GM12864 (cell line): Measurements from ENCODE around the gene BZW1.

ENCODE experiments used
- DNase-seq: peaks from one replicate; pipeline ENCODE4 v3.0.0-alpha.2; 2011; ENCODE audit warnings: low read depth
- H3K4me3 ChIP-seq: 2 replicates; pipeline ENCODE4 v1.5.1; 2011; ENCODE audit warnings: mild to moderate bottlenecking, low read depth, low read length, control low read depth
- TF ChIP-seq, protein P1 (sequence below): IDR thresholded peaks from 2 replicates; pipeline ENCODE4 v1.5.1; 2011; ENCODE audit warnings: low read depth, mild to moderate bottlenecking, moderate library complexity, low read length, control low read depth, inconsistent platforms; ENCODE audit errors: missing control alignments

Gene BZW1

DNA sequence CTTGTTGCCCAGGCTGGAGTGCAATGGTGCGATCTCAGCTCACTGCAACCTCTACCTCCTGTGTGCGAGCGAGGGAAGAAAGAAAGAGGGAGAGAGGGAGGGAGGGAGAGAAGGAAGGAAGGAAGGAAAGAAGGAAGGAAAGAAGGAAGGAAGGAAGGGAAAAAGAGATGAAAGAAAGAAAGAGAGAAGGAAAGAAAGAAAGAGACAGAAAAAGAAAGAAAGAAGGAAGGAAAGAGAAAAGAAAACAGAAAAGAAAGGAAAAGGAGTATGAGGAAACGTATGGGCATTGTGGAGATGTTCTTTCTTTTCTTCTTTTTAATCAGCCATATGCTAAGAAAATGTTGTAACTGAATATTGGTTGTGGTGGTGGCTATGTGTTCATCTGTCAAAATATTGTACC lies 36.2 kb downstream of the BZW1 start:
- DNase-seq = no peak
- no peak overlapping the region for H3K4me3 ChIP-seq
- TF ChIP-seq, protein P1, sequence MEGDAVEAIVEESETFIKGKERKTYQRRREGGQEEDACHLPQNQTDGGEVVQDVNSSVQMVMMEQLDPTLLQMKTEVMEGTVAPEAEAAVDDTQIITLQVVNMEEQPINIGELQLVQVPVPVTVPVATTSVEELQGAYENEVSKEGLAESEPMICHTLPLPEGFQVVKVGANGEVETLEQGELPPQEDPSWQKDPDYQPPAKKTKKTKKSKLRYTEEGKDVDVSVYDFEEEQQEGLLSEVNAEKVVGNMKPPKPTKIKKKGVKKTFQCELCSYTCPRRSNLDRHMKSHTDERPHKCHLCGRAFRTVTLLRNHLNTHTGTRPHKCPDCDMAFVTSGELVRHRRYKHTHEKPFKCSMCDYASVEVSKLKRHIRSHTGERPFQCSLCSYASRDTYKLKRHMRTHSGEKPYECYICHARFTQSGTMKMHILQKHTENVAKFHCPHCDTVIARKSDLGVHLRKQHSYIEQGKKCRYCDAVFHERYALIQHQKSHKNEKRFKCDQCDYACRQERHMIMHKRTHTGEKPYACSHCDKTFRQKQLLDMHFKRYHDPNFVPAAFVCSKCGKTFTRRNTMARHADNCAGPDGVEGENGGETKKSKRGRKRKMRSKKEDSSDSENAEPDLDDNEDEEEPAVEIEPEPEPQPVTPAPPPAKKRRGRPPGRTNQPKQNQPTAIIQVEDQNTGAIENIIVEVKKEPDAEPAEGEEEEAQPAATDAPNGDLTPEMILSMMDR = no peak

- no peak for DNase-seq
- TF ChIP-seq, protein P1 = no peak
- no peak overlapping the region for H3K4me3 ChIP-seq
Observed at GRCh38 chr2:200850512-200851256, 39.0 kb downstream of the BZW1 start.

- no peak overlapping the region for H3K4me3 ChIP-seq
- TF ChIP-seq, protein P1 = no peak
- no peak for DNase-seq
Observed at GRCh38 chr2:200851398-200852248, 39.9 kb downstream of the BZW1 start.

- no peak overlapping the region for H3K4me3 ChIP-seq
- no peak for DNase-seq
- TF ChIP-seq, protein P1 = no peak
Observed at GRCh38 chr2:200852605-200853004, 40.9 kb downstream of the BZW1 start.

DNA sequence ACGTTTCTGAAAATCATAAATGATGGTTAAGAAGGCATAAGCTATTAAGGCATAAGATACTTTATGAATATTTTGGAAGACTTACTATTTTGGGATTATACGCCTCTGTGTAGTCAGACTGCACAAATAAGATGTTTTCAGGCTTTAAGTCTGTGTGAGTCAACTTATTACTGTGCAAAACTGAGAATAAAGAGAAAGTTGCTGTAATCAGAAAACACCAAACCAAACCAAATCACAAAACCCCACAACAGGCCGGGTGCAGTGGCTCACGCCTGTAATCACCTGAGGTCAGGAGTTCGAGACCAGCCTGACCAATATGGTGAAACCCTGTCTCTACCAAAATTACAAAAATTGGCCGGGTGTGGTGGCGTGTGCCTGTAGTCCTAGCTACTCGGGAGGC lies 45.1 kb downstream of the BZW1 start:
- TF ChIP-seq, protein P1 = no peak
- DNase-seq = no peak
- H3K4me3 ChIP-seq = no peak overlapping the region

GRCh38 chr2:200860092-200860795 lies 48.5 kb downstream of the BZW1 start:
- no peak overlapping the region for H3K4me3 ChIP-seq
- no peak for DNase-seq
- TF ChIP-seq, protein P1 = no peak
